Keratinocyte (primary cell): ENCODE data around the gene PRSS33. TPM values are rescaled to one million over a fixed set of nuclear protein-coding genes. Genes with fewer than 3 reads are reported as not detected.

Experiments
- DNase-seq: peaks from one replicate; pipeline ENCODE4 v3.0.0-alpha.2; 2011; ENCODE audit warnings: low read depth, missing footprints, low spot score
- FAIRE-seq: peaks from 2 replicates; lab custom pipeline; 2011; peaks lifted over from hg19 to GRCh38; lab: Jason Lieb, UNC
- H2AFZ ChIP-seq: 2 replicates; pipeline ENCODE4 v1.6.0; 2012; ENCODE audit warnings: low read length, control low read depth, inconsistent platforms; ENCODE audit not compliant: control insufficient read depth
- H3K27ac ChIP-seq: 2 replicates; pipeline ENCODE4 v1.5.1; 2011; ENCODE audit warnings: low read length; ENCODE audit not compliant: control insufficient read depth, insufficient read depth
- H3K27me3 ChIP-seq: 3 replicates; pipeline ENCODE4 v1.6.0; 2011; ENCODE audit warnings: low read length; ENCODE audit not compliant: control insufficient read depth, insufficient read depth; ENCODE audit errors: extremely low read depth
- H3K36me3 ChIP-seq, 2 experiments: 2 replicates in 1 of 2; 3 replicates in 1 of 2; pipeline ENCODE4 v1.5.1; 2011; ENCODE audit warnings: low read length in 2 of 2, mild to moderate bottlenecking in 1 of 2; ENCODE audit not compliant: control insufficient read depth in 2 of 2, insufficient read depth in 2 of 2; ENCODE audit errors: extremely low read depth in 1 of 2
- H3K4me1 ChIP-seq: 3 replicates; pipeline ENCODE4 v1.5.1; 2011; ENCODE audit warnings: low read length; ENCODE audit not compliant: control insufficient read depth, insufficient read depth; ENCODE audit errors: extremely low read depth
- H3K4me2 ChIP-seq: 3 replicates; pipeline ENCODE4 v1.6.0; 2011; ENCODE audit warnings: low read depth, low read length; ENCODE audit not compliant: control insufficient read depth, insufficient read depth; ENCODE audit errors: extremely low read depth
- H3K4me3 ChIP-seq, 3 experiments: fragments of 200-600 bp in 1 of 3; sonication (generic) in 1 of 3; 2 replicates in 2 of 3; 3 replicates in 1 of 3; pipeline ENCODE4 v1.5.1; 2011 to 2016; ENCODE audit warnings: low read length in 3 of 3, mild to moderate bottlenecking in 3 of 3, control low read depth in 2 of 3, inconsistent platforms in 1 of 3, low read depth in 1 of 3, mixed read lengths in 1 of 3, mixed run types in 1 of 3, moderate library complexity in 1 of 3; ENCODE audit not compliant: control insufficient read depth in 2 of 3, insufficient read depth in 2 of 3; ENCODE audit errors: extremely low read depth in 1 of 3
- H3K79me2 ChIP-seq: 2 replicates; pipeline ENCODE4 v1.6.0; 2012; ENCODE audit warnings: low read length; ENCODE audit not compliant: control insufficient read depth, insufficient read depth
- H3K9ac ChIP-seq: 3 replicates; pipeline ENCODE4 v1.6.0; 2011; ENCODE audit warnings: low read length; ENCODE audit not compliant: control insufficient read depth, insufficient read depth; ENCODE audit errors: extremely low read depth
- H3K9me1 ChIP-seq: 3 replicates; pipeline ENCODE4 v1.6.0; 2011; ENCODE audit warnings: low read length; ENCODE audit not compliant: control insufficient read depth, insufficient read depth; ENCODE audit errors: extremely low read depth
- H3K9me3 ChIP-seq: 2 replicates; pipeline ENCODE4 v1.5.1; 2012; ENCODE audit warnings: low read depth, low read length; ENCODE audit not compliant: control insufficient read depth
- H4K20me1 ChIP-seq: 3 replicates; pipeline ENCODE4 v1.6.0; 2011; ENCODE audit warnings: low read length; ENCODE audit not compliant: control insufficient read depth, insufficient read depth; ENCODE audit errors: extremely low read depth
- EZH2 ChIP-seq: IDR thresholded peaks from one replicate; pipeline ENCODE4 v1.6.1; 2012; ENCODE audit warnings: inconsistent platforms, mild to moderate bottlenecking, low read length, moderate library complexity
- dilution Hi-C: fragments of 300-500 bp; cut with MboI; formaldehyde crosslinking; loops from one replicate; pipeline ENCODE4 v1.7.0; 2020; ENCODE audit warnings: low sequenced_read_pairs; ENCODE audit not compliant: extremely low pct_ligation_motif_present
- polyA plus RNA-seq, 5 experiments: library from polyadenylated mRNA; depleted of rRNA in 3 of 5; stranded (reverse) in 3 of 5; stranded (forward) in 1 of 5; unstranded in 1 of 5; fragments of >200 nt; gene quantifications; 1 replicate in 1 of 5; 2 replicates in 3 of 5; 3 replicates in 1 of 5; pipeline versions ENCODE4 v1.2.1 to v1.2.3, GENCODE V29; 2011 to 2012; ENCODE audit warnings: missing spikeins in 2 of 5, low read depth in 1 of 5, low replicate concordance in 1 of 5
- TF ChIP-seq, protein P1 (sequence below), 3 experiments: IDR thresholded peaks in 1 of 3; conservative IDR thresholded peaks in 1 of 3; optimal IDR thresholded peaks in 1 of 3; 2 replicates in 2 of 3; 3 replicates in 1 of 3; pipeline versions ENCODE3 to v1.5.1; 2011; ENCODE audit warnings: low read length in 3 of 3, mild to moderate bottlenecking in 3 of 3, moderate library complexity in 2 of 3, control low read depth in 1 of 3, inconsistent platforms in 1 of 3; ENCODE audit not compliant: insufficient read depth in 2 of 3; ENCODE audit errors: extremely low read depth in 1 of 3

The PRSS33 gene
- polyA plus RNA-seq, 1 donor (not counting 4 experiments of a cell fraction or from before 2014, with no cell fraction given), result not detected

GRCh38 chr16:2770057-2770951, 17.1 kb downstream of the PRSS33 start:
- no peaks in the 10 kb centered on the region for H3K9me1 ChIP-seq
- no peak for DNase-seq
- TF ChIP-seq EZH2, result no peak
- TF ChIP-seq, protein P1, sequence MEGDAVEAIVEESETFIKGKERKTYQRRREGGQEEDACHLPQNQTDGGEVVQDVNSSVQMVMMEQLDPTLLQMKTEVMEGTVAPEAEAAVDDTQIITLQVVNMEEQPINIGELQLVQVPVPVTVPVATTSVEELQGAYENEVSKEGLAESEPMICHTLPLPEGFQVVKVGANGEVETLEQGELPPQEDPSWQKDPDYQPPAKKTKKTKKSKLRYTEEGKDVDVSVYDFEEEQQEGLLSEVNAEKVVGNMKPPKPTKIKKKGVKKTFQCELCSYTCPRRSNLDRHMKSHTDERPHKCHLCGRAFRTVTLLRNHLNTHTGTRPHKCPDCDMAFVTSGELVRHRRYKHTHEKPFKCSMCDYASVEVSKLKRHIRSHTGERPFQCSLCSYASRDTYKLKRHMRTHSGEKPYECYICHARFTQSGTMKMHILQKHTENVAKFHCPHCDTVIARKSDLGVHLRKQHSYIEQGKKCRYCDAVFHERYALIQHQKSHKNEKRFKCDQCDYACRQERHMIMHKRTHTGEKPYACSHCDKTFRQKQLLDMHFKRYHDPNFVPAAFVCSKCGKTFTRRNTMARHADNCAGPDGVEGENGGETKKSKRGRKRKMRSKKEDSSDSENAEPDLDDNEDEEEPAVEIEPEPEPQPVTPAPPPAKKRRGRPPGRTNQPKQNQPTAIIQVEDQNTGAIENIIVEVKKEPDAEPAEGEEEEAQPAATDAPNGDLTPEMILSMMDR (optimal IDR thresholded peaks at IDR 0.05 in 1 of 3, IDR thresholded peaks at IDR 0.05 in 1 of 3, conservative IDR thresholded peaks at IDR 0.05 in 1 of 3; ENCODE audit: extremely low read depth in 1 of 3, insufficient read depth in 2 of 3, low read length in 3 of 3), result no peak
- no peak overlapping the region for H3K27ac ChIP-seq
- no peak overlapping the region for H3K9ac ChIP-seq
- peaks cover 29% of the 10 kb centered on the region for H4K20me1 ChIP-seq
- H3K9me3 ChIP-seq, result no peaks in the 10 kb centered on the region
- dilution Hi-C loops, result no loop called here
- no peak overlapping the region for H2AFZ ChIP-seq
- peaks cover 51% of the 10 kb centered on the region for H3K79me2 ChIP-seq
- peaks cover 9% of the 10 kb centered on the region for H3K4me1 ChIP-seq
- H3K27me3 ChIP-seq, result no peaks in the 10 kb centered on the region
- no peak overlapping the region for H3K4me3 ChIP-seq
- H3K36me3 ChIP-seq, result peaks cover 61 to 73% of the 10 kb centered on the region in 2 experiments
- FAIRE-seq, result no peak
- H3K4me2 ChIP-seq, result no peak overlapping the region

- H3K27ac ChIP-seq, result no peak overlapping the region
- dilution Hi-C loops, result no loop called here
Observed at GRCh38 chr16:2769675-2770056, 17.7 kb downstream of the PRSS33 start.

More at GRCh38 chr16:2769675-2770056, 17.7 kb downstream of the PRSS33 start:
- Histone ChIP-seq H3K9ac (no peak overlapping the region), H3K4me1 (peaks cover 9% of the 10 kb centered on the region), H3K9me1 (no peaks in the 10 kb centered on the region), H3K36me3 (peaks cover 62 to 75% of the 10 kb centered on the region in 2 experiments), H2AFZ (no peak overlapping the region), H3K9me3 (no peaks in the 10 kb centered on the region), H3K4me3 (no peak overlapping the region), H3K27me3 (no peaks in the 10 kb centered on the region), H3K4me2 (no peak overlapping the region), H3K79me2 (peaks cover 53% of the 10 kb centered on the region), H4K20me1 (peaks cover 35% of the 10 kb centered on the region)
- no peak for DNase-seq
- TF ChIP-seq EZH2, result no peak
- TF ChIP-seq, protein P1 (optimal IDR thresholded peaks at IDR 0.05 in 1 of 3, IDR thresholded peaks at IDR 0.05 in 1 of 3, conservative IDR thresholded peaks at IDR 0.05 in 1 of 3; ENCODE audit: extremely low read depth in 1 of 3, insufficient read depth in 2 of 3, low read length in 3 of 3), result no peak
- no peak for FAIRE-seq
